ENCODE measurements around the gene PDK3.
A peak's percentile ranks its signal among the peaks of the same experiment; 100 is the strongest.

PDK3 gene

GRCh38 chrX:24542756-24543155 is 77.7 kb downstream of the PDK3 start:
- no peak for DNase-seq (ENCODE audit: extremely low spot score)
- ChIA-PET CTCF (no interaction called here), POLR2A (no interaction called here)
- TF ChIP-seq FOXK2 (IDR thresholded peaks at IDR 0.05) (no peak), CTBP1 (IDR thresholded peaks at IDR 0.05; ENCODE audit: borderline replicate concordance) (no peak)

GRCh38 chrX:24547961-24548360 is 82.9 kb downstream of the PDK3 start:
- POLR2A ChIA-PET: no interaction called here
- CTCF ChIA-PET: no interaction called here
- TF ChIP-seq PKNOX1 (IDR thresholded peaks at IDR 0.05): no peak
- TF ChIP-seq FOXA1 (IDR thresholded peaks at IDR 0.05): no peak
- no peak for TF ChIP-seq SUZ12 (IDR thresholded peaks at IDR 0.05)
- TF ChIP-seq NFRKB (IDR thresholded peaks at IDR 0.05): no peak
- TF ChIP-seq CTBP1 (IDR thresholded peaks at IDR 0.05; ENCODE audit: borderline replicate concordance): no peak
- no peak for TF ChIP-seq FOXK2 (IDR thresholded peaks at IDR 0.05)
- no peak for TF ChIP-seq ARNT (IDR thresholded peaks at IDR 0.05)
- no peak for TF ChIP-seq HDGF (IDR thresholded peaks at IDR 0.05; ENCODE audit: borderline replicate concordance)
- TF ChIP-seq LEF1 (IDR thresholded peaks at IDR 0.05; ENCODE audit: borderline replicate concordance): no peak
- TF ChIP-seq FOXM1 (IDR thresholded peaks at IDR 0.05; ENCODE audit: borderline replicate concordance): no peak
- TF ChIP-seq ELF4 (IDR thresholded peaks at IDR 0.05): no peak
- no peak for TF ChIP-seq ZNF384 (IDR thresholded peaks at IDR 0.05)
- TF ChIP-seq L3MBTL2 (conservative IDR thresholded peaks at IDR 0.05): no peak
- DNase-seq (ENCODE audit: extremely low spot score): no peak

- POLR2A ChIA-PET: no interaction called here
- no peak for DNase-seq (ENCODE audit: extremely low spot score)
- CTCF ChIA-PET: interaction anchor here (0.6 to 0.7 kb wide), 2 partner anchors 12 to 155 kb away, joined by 3 read pairs; no protein-coding TSS in a partner anchor
- no peak for TF ChIP-seq SP1 (IDR thresholded peaks at IDR 0.05)
Measured at GRCh38 chrX:24550166-24550565, 85.1 kb downstream of the PDK3 start.

- ChIA-PET POLR2A (no interaction called here), CTCF (no interaction called here)
- TF ChIP-seq ELF4 (IDR thresholded peaks at IDR 0.05): no peak
- TF ChIP-seq LEF1 (IDR thresholded peaks at IDR 0.05; ENCODE audit: borderline replicate concordance): no peak
- TF ChIP-seq HDGF (IDR thresholded peaks at IDR 0.05; ENCODE audit: borderline replicate concordance): no peak
- no peak for TF ChIP-seq SUZ12 (IDR thresholded peaks at IDR 0.05)
- TF ChIP-seq BHLHE40 (IDR thresholded peaks at IDR 0.05; ENCODE audit: borderline replicate concordance): no peak
- TF ChIP-seq FOXA1 (IDR thresholded peaks at IDR 0.05): no peak
- TF ChIP-seq CTBP1 (IDR thresholded peaks at IDR 0.05; ENCODE audit: borderline replicate concordance): no peak
- no peak for TF ChIP-seq ARNT (IDR thresholded peaks at IDR 0.05)
- no peak for TF ChIP-seq SP1 (IDR thresholded peaks at IDR 0.05)
- no peak for TF ChIP-seq FOXM1 (IDR thresholded peaks at IDR 0.05; ENCODE audit: borderline replicate concordance)
- no peak for TF ChIP-seq PKNOX1 (IDR thresholded peaks at IDR 0.05)
- no peak for TF ChIP-seq NFRKB (IDR thresholded peaks at IDR 0.05)
- no peak for TF ChIP-seq FOXK2 (IDR thresholded peaks at IDR 0.05)
- TF ChIP-seq TARDBP (IDR thresholded peaks at IDR 0.05): no peak
- TF ChIP-seq L3MBTL2 (conservative IDR thresholded peaks at IDR 0.05): no peak
- TF ChIP-seq ZNF384 (IDR thresholded peaks at IDR 0.05): no peak
- no peak for DNase-seq (ENCODE audit: extremely low spot score)
Measured at GRCh38 chrX:24553011-24553410, 87.9 kb downstream of the PDK3 start.

- TF ChIP-seq SP1 (IDR thresholded peaks at IDR 0.05): no peak
- no peak for TF ChIP-seq BHLHE40 (IDR thresholded peaks at IDR 0.05; ENCODE audit: borderline replicate concordance)
- no peak for TF ChIP-seq FOXM1 (IDR thresholded peaks at IDR 0.05; ENCODE audit: borderline replicate concordance)
- no peak for TF ChIP-seq L3MBTL2 (conservative IDR thresholded peaks at IDR 0.05)
- no peak for TF ChIP-seq ZNF384 (IDR thresholded peaks at IDR 0.05)
- no peak for TF ChIP-seq TARDBP (IDR thresholded peaks at IDR 0.05)
- no peak for TF ChIP-seq ARNT (IDR thresholded peaks at IDR 0.05)
- no peak for TF ChIP-seq NFRKB (IDR thresholded peaks at IDR 0.05)
- no peak for TF ChIP-seq LEF1 (IDR thresholded peaks at IDR 0.05; ENCODE audit: borderline replicate concordance)
- no peak for TF ChIP-seq HDGF (IDR thresholded peaks at IDR 0.05; ENCODE audit: borderline replicate concordance)
- TF ChIP-seq SUZ12 (IDR thresholded peaks at IDR 0.05): no peak
- no peak for TF ChIP-seq ELF4 (IDR thresholded peaks at IDR 0.05)
- no peak for TF ChIP-seq PKNOX1 (IDR thresholded peaks at IDR 0.05)
- TF ChIP-seq FOXA1 (IDR thresholded peaks at IDR 0.05): no peak
- TF ChIP-seq CTBP1 (IDR thresholded peaks at IDR 0.05; ENCODE audit: borderline replicate concordance): no peak
- POLR2A ChIA-PET: no interaction called here
- DNase-seq (ENCODE audit: extremely low spot score): peak; percentile 38
- CTCF ChIA-PET: interaction anchor here (1.1 to 1.4 kb wide), 2 partner anchors 45 to 190 kb away, joined by 5 read pairs; no protein-coding TSS in a partner anchor
Measured at GRCh38 chrX:24561121-24561520, 96.0 kb downstream of the PDK3 start.

GRCh38 chrX:24563291-24564010 is 98.4 kb downstream of the PDK3 start:
- TF ChIP-seq ARNT (IDR thresholded peaks at IDR 0.05) (no peak), SP1 (IDR thresholded peaks at IDR 0.05) (no peak), SUZ12 (IDR thresholded peaks at IDR 0.05) (no peak), LEF1 (IDR thresholded peaks at IDR 0.05; ENCODE audit: borderline replicate concordance) (no peak)
- no peak for DNase-seq (ENCODE audit: extremely low spot score)
- ChIA-PET POLR2A (no interaction called here), CTCF (no interaction called here)

Data from HEK293T (cell line).